Adrenal gland (tissue), 5 donors: Measurements from ENCODE around the gene CXCL6.

Experiments used
- POLR2A ChIP-seq, 2 donors: fragments of 450-650 bp; IDR thresholded peaks; one replicate each; pipeline ENCODE4 v1.6.1; 2017; ENCODE audit warnings: antibody characterized with exemption in 2 of 2, mild to moderate bottlenecking in 2 of 2, moderate library complexity in 1 of 2
- TF ChIP-seq, protein P1 (sequence below), 6 experiments: fragments of 450-650 bp in 4 of 6; fragments of 200-600 bp in 2 of 6; sonication (generic) in 1 of 6; IDR thresholded peaks; 1 replicate in 5 of 6; 2 replicates in 1 of 6; pipeline versions ENCODE4 v1.5.1 to v1.8.0; 2016 to 2021; ENCODE audit warnings: antibody characterized with exemption in 6 of 6, mild to moderate bottlenecking in 2 of 6, moderate library complexity in 1 of 6
- donor health status: DM: no; HTN: no; CAD: no.

DNA sequence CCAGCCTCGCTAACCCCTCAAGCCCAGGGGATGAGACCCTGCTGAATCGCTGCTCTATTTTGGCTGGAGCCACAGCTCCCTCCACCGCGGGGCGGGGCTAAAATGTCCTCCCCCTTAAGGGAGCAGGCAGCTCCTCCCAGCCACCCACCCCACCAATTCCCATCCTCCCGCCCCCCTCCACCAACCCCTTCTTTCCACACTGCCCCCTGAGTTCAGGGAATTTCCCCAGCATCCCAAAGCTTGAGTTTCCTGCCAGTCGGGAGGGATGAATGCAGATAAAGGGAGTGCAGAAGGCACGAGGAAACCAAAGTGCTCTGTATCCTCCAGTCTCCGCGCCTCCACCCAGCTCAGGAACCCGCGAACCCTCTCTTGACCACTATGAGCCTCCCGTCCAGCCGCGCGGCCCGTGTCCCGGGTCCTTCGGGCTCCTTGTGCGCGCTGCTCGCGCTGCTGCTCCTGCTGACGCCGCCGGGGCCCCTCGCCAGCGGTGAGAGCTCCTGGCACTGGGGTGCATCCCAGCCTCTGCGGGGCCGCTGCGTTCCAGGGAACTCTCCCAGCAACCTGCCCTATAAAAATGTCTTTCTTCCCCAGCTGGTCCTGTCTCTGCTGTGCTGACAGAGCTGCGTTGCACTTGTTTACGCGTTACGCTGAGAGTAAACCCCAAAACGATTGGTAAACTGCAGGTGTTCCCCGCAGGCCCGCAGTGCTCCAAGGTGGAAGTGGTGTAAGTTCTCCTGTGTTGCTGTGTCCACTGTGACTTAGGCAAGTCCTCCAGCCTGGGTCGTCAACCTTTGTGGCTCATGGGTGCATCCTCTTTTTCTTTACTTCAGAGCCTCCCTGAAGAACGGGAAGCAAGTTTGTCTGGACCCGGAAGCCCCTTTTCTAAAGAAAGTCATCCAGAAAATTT lies at the start of gene CXCL6:
- TF ChIP-seq, protein P1, sequence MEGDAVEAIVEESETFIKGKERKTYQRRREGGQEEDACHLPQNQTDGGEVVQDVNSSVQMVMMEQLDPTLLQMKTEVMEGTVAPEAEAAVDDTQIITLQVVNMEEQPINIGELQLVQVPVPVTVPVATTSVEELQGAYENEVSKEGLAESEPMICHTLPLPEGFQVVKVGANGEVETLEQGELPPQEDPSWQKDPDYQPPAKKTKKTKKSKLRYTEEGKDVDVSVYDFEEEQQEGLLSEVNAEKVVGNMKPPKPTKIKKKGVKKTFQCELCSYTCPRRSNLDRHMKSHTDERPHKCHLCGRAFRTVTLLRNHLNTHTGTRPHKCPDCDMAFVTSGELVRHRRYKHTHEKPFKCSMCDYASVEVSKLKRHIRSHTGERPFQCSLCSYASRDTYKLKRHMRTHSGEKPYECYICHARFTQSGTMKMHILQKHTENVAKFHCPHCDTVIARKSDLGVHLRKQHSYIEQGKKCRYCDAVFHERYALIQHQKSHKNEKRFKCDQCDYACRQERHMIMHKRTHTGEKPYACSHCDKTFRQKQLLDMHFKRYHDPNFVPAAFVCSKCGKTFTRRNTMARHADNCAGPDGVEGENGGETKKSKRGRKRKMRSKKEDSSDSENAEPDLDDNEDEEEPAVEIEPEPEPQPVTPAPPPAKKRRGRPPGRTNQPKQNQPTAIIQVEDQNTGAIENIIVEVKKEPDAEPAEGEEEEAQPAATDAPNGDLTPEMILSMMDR (IDR thresholded peaks at IDR 0.05) = no peak
- TF ChIP-seq POLR2A (IDR thresholded peaks at IDR 0.05) = no peak
